Measurements from ENCODE around the gene PTPN9. TPM values are rescaled to one million over a fixed set of nuclear protein-coding genes. Genes with fewer than 3 reads are reported as not detected.

Gene PTPN9
- total RNA-seq, 5 donors from 2014 or later (not counting 1 experiment from before 2014, with no cell fraction given), result 12.7 to 19.6 (median 16.3) TPM

GRCh38 chr15:75455982-75456531 is 123.1 kb downstream of the PTPN9 start:
- CTCF ChIA-PET, result interaction anchor here (0.6 to 3.3 kb wide), 5 partner anchors 10 to 185 kb away, joined by 3 to 17 read pairs (median 3); partner anchors contain the start of genes MAN2C1 (in 1 of the 2) and SNUPN (in 1 of the 2)
- H3K4me3 Mint-ChIP-seq, result peak overlapping the region; percentile 91 to 100 (median 92)

GRCh38 chr15:75455424-75455981 is 123.6 kb downstream of the PTPN9 start:
- Mint-ChIP-seq H3K4me3 (peak overlapping the region; percentile 91 to 100 (median 92)), H3K27me3 (no peaks in the 10 kb centered on the region), H3K9me3 (no peaks in the 10 kb centered on the region), H3K4me1 (peaks cover 23 to 30% (median 24%) of the 10 kb centered on the region in 3 donors), H3K27ac (peak overlapping the region; percentile 87 to 91), H3K36me3 (no peaks in the 10 kb centered on the region)
- DNase-seq (peak; percentile 74 to 92 (median 87)), ATAC-seq (replicated peaks in 1 of 4) (peak; percentile 6 to 11 (median 10))
- Histone ChIP-seq H3K4me1 (ENCODE audit: control insufficient read depth in 1 of 2, extremely low read depth in 1 of 2, insufficient read depth in 2 of 2, low read length in 2 of 2) (peaks cover 9 to 29% of the 10 kb centered on the region in 2 experiments), H3K9me3 (no peaks in the 10 kb centered on the region), H3K27ac (ENCODE audit: low read length) (peak overlapping the region; percentile 77), H3K4me3 (ENCODE audit: control insufficient read depth in 1 of 2, extremely low read depth in 1 of 2, low read length in 1 of 2) (peak overlapping the region; percentile 78 to 92), H3K27me3 (replicated peaks in 1 of 2; ENCODE audit: control insufficient read depth in 2 of 2, extremely low read depth in 1 of 2, insufficient read depth in 2 of 2, low read length in 1 of 2) (no peaks in the 10 kb centered on the region), H3K36me3 (ENCODE audit: control insufficient read depth in 2 of 2, extremely low read depth in 1 of 2, insufficient read depth in 1 of 2, low read length in 1 of 2) (no peaks in the 10 kb centered on the region)
- ChIA-PET POLR2A (interaction anchor here (0.5 to 1.6 kb wide), 11 partner anchors 9 to 170 kb away, joined by 3 to 12 read pairs (median 4); partner anchors contain the start of gene SNUPN (in 1 of the 2)), CTCF (interaction anchor here in 1 of 2 donors (1.3 to 3.3 kb wide), 3 partner anchors 88 to 185 kb away, joined by 3 to 17 read pairs (median 4); partner anchors contain the start of genes MAN2C1 and SNUPN)
- under 1% methylated on average over 34 of the region's 48 CpGs for WGBS (ENCODE audit: insufficient coverage)

More at GRCh38 chr15:75455982-75456531, 123.1 kb downstream of the PTPN9 start:
- no peaks in the 10 kb centered on the region for H3K27me3 Mint-ChIP-seq
- Histone ChIP-seq H3K27me3 (replicated peaks in 1 of 2; ENCODE audit: control insufficient read depth in 2 of 2, extremely low read depth in 1 of 2, insufficient read depth in 2 of 2, low read length in 1 of 2) (no peaks in the 10 kb centered on the region), H3K27ac (ENCODE audit: low read length) (peak overlapping the region; percentile 77), H3K9me3 (no peaks in the 10 kb centered on the region), H3K4me1 (ENCODE audit: control insufficient read depth in 1 of 2, extremely low read depth in 1 of 2, insufficient read depth in 2 of 2, low read length in 2 of 2) (peaks cover 9 to 28% of the 10 kb centered on the region in 2 experiments), H3K36me3 (ENCODE audit: control insufficient read depth in 2 of 2, extremely low read depth in 1 of 2, insufficient read depth in 1 of 2, low read length in 1 of 2) (no peaks in the 10 kb centered on the region), H3K4me3 (ENCODE audit: control insufficient read depth in 1 of 2, extremely low read depth in 1 of 2, low read length in 1 of 2) (peak overlapping the region; percentile 78 to 92)
- no peaks in the 10 kb centered on the region for H3K9me3 Mint-ChIP-seq
- H3K4me1 Mint-ChIP-seq, result peaks cover 22 to 28% (median 22%) of the 10 kb centered on the region in 3 donors
- peak overlapping the region; percentile 87 to 91 for H3K27ac Mint-ChIP-seq
- POLR2A ChIA-PET, result interaction anchor here (0.6 to 1.1 kb wide), 7 partner anchors 10 to 111 kb away, joined by 3 to 12 read pairs (median 4); no protein-coding TSS in a partner anchor
- ATAC-seq (replicated peaks in 1 of 4) (no peak), DNase-seq (peak in 27 of 35 experiments; percentile 16 to 68 (median 41))
- WGBS (ENCODE audit: insufficient coverage), result 13% methylated on average over 8 of the region's 24 CpGs
- H3K36me3 Mint-ChIP-seq, result no peaks in the 10 kb centered on the region

GRCh38 chr15:75454471-75455378 is 124.4 kb downstream of the PTPN9 start:
- Histone ChIP-seq H3K9me3 (no peaks in the 10 kb centered on the region), H3K27me3 (replicated peaks in 1 of 2; ENCODE audit: control insufficient read depth in 2 of 2, extremely low read depth in 1 of 2, insufficient read depth in 2 of 2, low read length in 1 of 2) (no peaks in the 10 kb centered on the region), H3K27ac (ENCODE audit: low read length) (peak overlapping the region; percentile 77), H3K4me1 (ENCODE audit: control insufficient read depth in 1 of 2, extremely low read depth in 1 of 2, insufficient read depth in 2 of 2, low read length in 2 of 2) (peaks cover 14 to 37% of the 10 kb centered on the region in 2 experiments), H3K4me3 (ENCODE audit: control insufficient read depth in 1 of 2, extremely low read depth in 1 of 2, low read length in 1 of 2) (peak overlapping the region; percentile 78 to 92), H3K36me3 (ENCODE audit: control insufficient read depth in 2 of 2, extremely low read depth in 1 of 2, insufficient read depth in 1 of 2, low read length in 1 of 2) (no peaks in the 10 kb centered on the region)
- ATAC-seq (replicated peaks in 1 of 4), result peak; percentile 3 to 8 (median 6)
- ChIA-PET POLR2A (interaction anchor here (0.5 to 2.5 kb wide), 8 partner anchors 12 to 185 kb away, joined by 3 to 11 read pairs (median 4); partner anchors contain the start of genes IMP3 (in 1 of the 2) and SNUPN (in 1 of the 2)), CTCF (interaction anchor here in 1 of 2 donors (0.5 to 3.3 kb wide), 10 partner anchors 11 to 837 kb away, joined by 3 to 17 read pairs (median 3); partner anchors contain the start of genes IMP3, MAN2C1 and SNUPN)
- H3K36me3 Mint-ChIP-seq, result no peaks in the 10 kb centered on the region
- under 1% methylated on average over 113 of the region's 116 CpGs for WGBS (ENCODE audit: insufficient coverage)
- DNase-seq, result peak in 34 of 35 experiments; percentile 70 to 92 (median 83)
- H3K4me3 Mint-ChIP-seq, result peak overlapping the region; percentile 91 to 100 (median 92)
- H3K27ac Mint-ChIP-seq, result peak overlapping the region; percentile 73 to 91
- H3K9me3 Mint-ChIP-seq, result no peaks in the 10 kb centered on the region
- H3K27me3 Mint-ChIP-seq, result no peaks in the 10 kb centered on the region
- H3K4me1 Mint-ChIP-seq, result peaks cover 31 to 38% (median 31%) of the 10 kb centered on the region in 3 donors

- no peaks in the 10 kb centered on the region for H3K9me3 Mint-ChIP-seq
- H3K27ac ChIP-seq (ENCODE audit: low read length), result peak overlapping the region; percentile 88
- no peaks in the 10 kb centered on the region for H3K36me3 ChIP-seq (ENCODE audit: control insufficient read depth in 2 of 2, extremely low read depth in 1 of 2, insufficient read depth in 1 of 2, low read length in 1 of 2)
- H3K4me3 ChIP-seq (ENCODE audit: control insufficient read depth in 1 of 2, extremely low read depth in 1 of 2, low read length in 1 of 2), result peak overlapping the region; percentile 78 to 93
- ATAC-seq (replicated peaks in 1 of 4), result peak; percentile 41 to 48 (median 45)
- ChIA-PET CTCF (interaction anchor here (0.5 to 3.3 kb wide), 8 partner anchors 10 to 1820 kb away, joined by 3 to 17 read pairs (median 3); partner anchors contain the start of genes IMP3 (in 1 of the 2), MAN2C1 (in 1 of the 2) and SNUPN (in 1 of the 2)), POLR2A (interaction anchor here in 1 of 2 donors (0.7 to 2.5 kb wide), 6 partner anchors 32 to 913 kb away, joined by 3 to 11 read pairs (median 3); partner anchors contain the start of genes IMP3 and SNUPN)
- peaks cover 38 to 46% (median 40%) of the 10 kb centered on the region in 3 donors for H3K4me1 Mint-ChIP-seq
- peaks cover 22 to 41% of the 10 kb centered on the region in 2 experiments for H3K4me1 ChIP-seq (ENCODE audit: control insufficient read depth in 1 of 2, extremely low read depth in 1 of 2, insufficient read depth in 2 of 2, low read length in 2 of 2)
- H3K4me3 Mint-ChIP-seq, result peak overlapping the region; percentile 94 to 100 (median 95)
- H3K27me3 ChIP-seq (replicated peaks in 1 of 2; ENCODE audit: control insufficient read depth in 2 of 2, extremely low read depth in 1 of 2, insufficient read depth in 2 of 2, low read length in 1 of 2), result no peaks in the 10 kb centered on the region
- no peaks in the 10 kb centered on the region for H3K36me3 Mint-ChIP-seq
- DNase-seq, result peak; percentile 84 to 99 (median 97)
- H3K27me3 Mint-ChIP-seq, result no peaks in the 10 kb centered on the region
- 0% methylated on average over 38 of the region's 57 CpGs for WGBS (ENCODE audit: insufficient coverage)
- no peaks in the 10 kb centered on the region for H3K9me3 ChIP-seq
- H3K27ac Mint-ChIP-seq, result peak overlapping the region; percentile 98 to 99
Measured at GRCh38 chr15:75453703-75454470, 125.2 kb downstream of the PTPN9 start.
